HepG2 (cell line): ENCODE data around the gene KRTAP3-3. TPM values are rescaled to one million over a fixed set of nuclear protein-coding genes. Genes with fewer than 3 reads are reported as not detected.
A peak's percentile ranks its signal among the peaks of the same experiment; 100 is the strongest.

Experiments
- ATM ChIP-seq: fragments of 450-650 bp; IDR thresholded peaks from 2 replicates; pipeline ENCODE4 v1.7.1; 2017; ENCODE audit warnings: mild to moderate bottlenecking, borderline replicate concordance
- CC2D1A ChIP-seq: sonication (generic); formaldehyde crosslinking; IDR thresholded peaks from 2 replicates; pipeline ENCODE4 v1.8.1; 2023; ENCODE audit warnings: mild to moderate bottlenecking, missing genetic modification reagents
- GTF3A ChIP-seq: sonication (generic); formaldehyde crosslinking; conservative IDR thresholded peaks from 2 replicates; pipeline ENCODE4 v1.4.0; 2020; ENCODE audit warnings: mild to moderate bottlenecking, missing genetic modification reagents
- ISX ChIP-seq: sonication (generic); formaldehyde crosslinking; conservative IDR thresholded peaks from 2 replicates; pipeline ENCODE4 v1.5.0; 2020; ENCODE audit warnings: missing genetic modification reagents
- MAFK ChIP-seq, 2 experiments: IDR thresholded peaks in 1 of 2; conservative IDR thresholded peaks in 1 of 2; 2 replicates each; pipeline ENCODE4 v1.6.1; 2011; ENCODE audit warnings: improper control_type of control experiment in 2 of 2, low read length in 2 of 2
- NCOA2 ChIP-seq: sonication (generic); formaldehyde crosslinking; IDR thresholded peaks from 2 replicates; pipeline ENCODE4 v1.8.0; 2022; ENCODE audit warnings: inconsistent platforms
- RXRA ChIP-seq: sonication (generic); formaldehyde crosslinking; IDR thresholded peaks from 2 replicates; pipeline ENCODE4 v1.5.1; 2020; ENCODE audit warnings: missing genetic modification reagents
- SOX6 ChIP-seq, 2 experiments: fragments of 450-650 bp in 1 of 2; sonication (generic) in 1 of 2; formaldehyde crosslinking in 1 of 2; IDR thresholded peaks; 2 replicates each; pipeline versions ENCODE4 v1.4.0 to v1.6.1; 2017 to 2020; ENCODE audit warnings: antibody characterized with exemption in 1 of 2, mild to moderate bottlenecking in 1 of 2, missing genetic modification reagents in 1 of 2
- STAT5B ChIP-seq: sonication (generic); formaldehyde crosslinking; IDR thresholded peaks from 2 replicates; pipeline ENCODE4 v1.4.0; 2020; ENCODE audit warnings: missing genetic modification reagents
- WIZ ChIP-seq: sonication (generic); formaldehyde crosslinking; IDR thresholded peaks from 2 replicates; pipeline ENCODE4 v1.5.1; 2020; ENCODE audit warnings: mild to moderate bottlenecking, missing genetic modification reagents
- ZNF143 ChIP-seq: sonication (generic); formaldehyde crosslinking; IDR thresholded peaks from 2 replicates; pipeline ENCODE4 v1.4.0; 2020; ENCODE audit warnings: missing genetic modification reagents
- ZNF337 ChIP-seq: sonication (generic); formaldehyde crosslinking; IDR thresholded peaks from 2 replicates; pipeline ENCODE4 v1.5.1; 2020; ENCODE audit warnings: missing genetic modification reagents, low read depth, mild to moderate bottlenecking, borderline replicate concordance
- ZNF737 ChIP-seq: sonication (generic); formaldehyde crosslinking; IDR thresholded peaks from 2 replicates; pipeline ENCODE4 v1.5.0; 2020; ENCODE audit warnings: missing genetic modification reagents, mild to moderate bottlenecking, borderline replicate concordance
- polyA plus RNA-seq, 8 experiments: library from polyadenylated mRNA; depleted of rRNA in 3 of 8; stranded (reverse) in 7 of 8; unstranded in 1 of 8; fragments of >200 nt; fragmentation: Illumina TruSeq in 4 of 8; extraction: Trizol in 4 of 8; gene quantifications; 2 replicates each; pipeline versions ENCODE4 v1.2.1 to v1.2.3, GENCODE V29; 2011 to 2016; ENCODE audit warnings: low read depth in 4 of 8, missing spikeins in 1 of 8, mixed read lengths in 1 of 8; ENCODE audit not compliant: insufficient read depth in 1 of 8
- total RNA-seq, 5 experiments: library from RNA; depleted of rRNA; stranded (reverse); fragments of >200 nt; fragmentation: Illumina TruSeq; extraction: Trizol; gene quantifications; 2 replicates each; pipeline ENCODE4 v1.2.3, GENCODE V29; 2016; ENCODE audit warnings: low read depth in 1 of 5
- TF ChIP-seq, protein P1 (sequence below): sonication (generic); formaldehyde crosslinking; IDR thresholded peaks from 2 replicates; pipeline ENCODE4 v1.4.0; 2020; ENCODE audit warnings: missing genetic modification reagents
- TF ChIP-seq, protein P2 (sequence below): sonication (generic); formaldehyde crosslinking; IDR thresholded peaks from one replicate; pipeline ENCODE4 v1.5.1; 2020; ENCODE audit warnings: mild to moderate bottlenecking, missing genetic modification reagents; ENCODE audit errors: not compliant biosample characterization
- TF ChIP-seq, protein P3 (sequence below): IDR thresholded peaks from 2 replicates; pipeline ENCODE4 v1.6.1; 2016; ENCODE audit warnings: mild to moderate bottlenecking

The KRTAP3-3 gene
- total and polyA plus RNA-seq, 2 of the 13 experiments (the other 11 are each of a cell fraction or from before 2014, with no cell fraction given), result not detected

DNA sequence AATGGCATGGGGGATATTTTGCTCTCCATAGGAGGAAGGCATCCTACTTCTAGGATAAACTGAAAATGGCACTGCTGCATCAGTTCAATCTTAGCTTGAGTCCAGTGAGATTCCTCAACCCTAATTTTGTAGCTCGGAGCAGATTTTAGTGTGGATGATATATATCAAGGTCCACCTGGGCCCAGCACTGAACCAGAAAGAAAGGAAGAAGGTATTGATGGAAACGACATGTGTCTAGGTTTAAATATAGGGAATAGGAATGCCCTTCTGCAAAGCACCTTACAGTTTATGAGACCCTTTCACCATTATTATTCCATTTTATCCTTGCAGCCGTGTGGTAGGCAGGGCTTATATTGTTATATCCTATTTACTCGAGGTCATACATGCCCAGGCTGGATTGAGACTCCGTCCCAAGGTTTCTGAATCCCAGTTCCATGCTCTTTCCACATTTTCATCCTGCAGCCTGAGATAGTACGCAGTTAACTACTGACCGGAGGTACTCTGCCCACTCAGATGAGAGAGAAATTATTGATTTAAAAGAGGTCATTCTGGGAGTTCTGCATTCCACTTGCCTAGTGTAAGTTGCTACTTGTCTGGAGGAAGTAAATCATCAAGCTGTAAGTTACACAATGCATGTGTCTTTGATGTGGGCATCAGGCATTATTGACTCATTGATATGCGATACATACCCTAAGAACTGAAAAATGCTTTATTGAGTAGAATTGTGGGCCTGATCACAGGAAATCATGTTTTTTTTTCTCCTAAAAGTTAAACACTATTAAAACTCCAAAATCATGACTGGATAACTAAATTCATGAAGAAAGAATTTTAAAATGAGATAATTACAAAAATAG, 37.3 kb downstream of the KRTAP3-3 start (continued):
- TF ChIP-seq, protein P1, sequence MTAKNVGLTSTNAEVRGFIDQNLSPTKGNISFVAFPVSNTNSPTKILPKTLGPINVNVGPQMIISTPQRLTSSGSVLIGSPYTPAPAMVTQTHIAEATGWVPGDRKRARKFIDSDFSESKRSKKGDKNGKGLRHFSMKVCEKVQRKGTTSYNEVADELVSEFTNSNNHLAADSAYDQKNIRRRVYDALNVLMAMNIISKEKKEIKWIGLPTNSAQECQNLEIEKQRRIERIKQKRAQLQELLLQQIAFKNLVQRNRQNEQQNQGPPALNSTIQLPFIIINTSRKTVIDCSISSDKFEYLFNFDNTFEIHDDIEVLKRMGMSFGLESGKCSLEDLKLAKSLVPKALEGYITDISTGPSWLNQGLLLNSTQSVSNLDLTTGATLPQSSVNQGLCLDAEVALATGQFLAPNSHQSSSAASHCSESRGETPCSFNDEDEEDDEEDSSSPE (CRISPR knock-in tag), result peak; percentile 52; the same call in 1 of the 2 replicates
- TF ChIP-seq NCOA2 (CRISPR knock-in tag) (peak; percentile 100), GTF3A (0 out of 2 replicates have a peak, but pooled peaks have one; percentile 36), ATM (peak; percentile 98), ISX (no peak), STAT5B (CRISPR knock-in tag) (peak; percentile 98), SOX6 (IDR thresholded peaks at IDR 0.05) (no peak), SOX6 (CRISPR knock-in tag; IDR thresholded peaks at IDR 0.05) (peak; percentile 98), ZNF143 (peak; percentile 82), CC2D1A (no peak), ZNF737 (no peak), RXRA (CRISPR knock-in tag) (peak; percentile 98; the same call in 1 of the 2 replicates), MAFK (conservative IDR thresholded peaks at IDR 0.05 in 1 of 2, IDR thresholded peaks at IDR 0.05 in 1 of 2; ENCODE audit: low read length in 2 of 2) (peak in 1 of 2 experiments; percentile 7; a peak in 1 of 4 replicates), WIZ (0 out of 2 replicates have a peak, but pooled peaks have one; percentile 91), ZNF337 (CRISPR knock-in tag) (no peak)
- TF ChIP-seq, protein P2, sequence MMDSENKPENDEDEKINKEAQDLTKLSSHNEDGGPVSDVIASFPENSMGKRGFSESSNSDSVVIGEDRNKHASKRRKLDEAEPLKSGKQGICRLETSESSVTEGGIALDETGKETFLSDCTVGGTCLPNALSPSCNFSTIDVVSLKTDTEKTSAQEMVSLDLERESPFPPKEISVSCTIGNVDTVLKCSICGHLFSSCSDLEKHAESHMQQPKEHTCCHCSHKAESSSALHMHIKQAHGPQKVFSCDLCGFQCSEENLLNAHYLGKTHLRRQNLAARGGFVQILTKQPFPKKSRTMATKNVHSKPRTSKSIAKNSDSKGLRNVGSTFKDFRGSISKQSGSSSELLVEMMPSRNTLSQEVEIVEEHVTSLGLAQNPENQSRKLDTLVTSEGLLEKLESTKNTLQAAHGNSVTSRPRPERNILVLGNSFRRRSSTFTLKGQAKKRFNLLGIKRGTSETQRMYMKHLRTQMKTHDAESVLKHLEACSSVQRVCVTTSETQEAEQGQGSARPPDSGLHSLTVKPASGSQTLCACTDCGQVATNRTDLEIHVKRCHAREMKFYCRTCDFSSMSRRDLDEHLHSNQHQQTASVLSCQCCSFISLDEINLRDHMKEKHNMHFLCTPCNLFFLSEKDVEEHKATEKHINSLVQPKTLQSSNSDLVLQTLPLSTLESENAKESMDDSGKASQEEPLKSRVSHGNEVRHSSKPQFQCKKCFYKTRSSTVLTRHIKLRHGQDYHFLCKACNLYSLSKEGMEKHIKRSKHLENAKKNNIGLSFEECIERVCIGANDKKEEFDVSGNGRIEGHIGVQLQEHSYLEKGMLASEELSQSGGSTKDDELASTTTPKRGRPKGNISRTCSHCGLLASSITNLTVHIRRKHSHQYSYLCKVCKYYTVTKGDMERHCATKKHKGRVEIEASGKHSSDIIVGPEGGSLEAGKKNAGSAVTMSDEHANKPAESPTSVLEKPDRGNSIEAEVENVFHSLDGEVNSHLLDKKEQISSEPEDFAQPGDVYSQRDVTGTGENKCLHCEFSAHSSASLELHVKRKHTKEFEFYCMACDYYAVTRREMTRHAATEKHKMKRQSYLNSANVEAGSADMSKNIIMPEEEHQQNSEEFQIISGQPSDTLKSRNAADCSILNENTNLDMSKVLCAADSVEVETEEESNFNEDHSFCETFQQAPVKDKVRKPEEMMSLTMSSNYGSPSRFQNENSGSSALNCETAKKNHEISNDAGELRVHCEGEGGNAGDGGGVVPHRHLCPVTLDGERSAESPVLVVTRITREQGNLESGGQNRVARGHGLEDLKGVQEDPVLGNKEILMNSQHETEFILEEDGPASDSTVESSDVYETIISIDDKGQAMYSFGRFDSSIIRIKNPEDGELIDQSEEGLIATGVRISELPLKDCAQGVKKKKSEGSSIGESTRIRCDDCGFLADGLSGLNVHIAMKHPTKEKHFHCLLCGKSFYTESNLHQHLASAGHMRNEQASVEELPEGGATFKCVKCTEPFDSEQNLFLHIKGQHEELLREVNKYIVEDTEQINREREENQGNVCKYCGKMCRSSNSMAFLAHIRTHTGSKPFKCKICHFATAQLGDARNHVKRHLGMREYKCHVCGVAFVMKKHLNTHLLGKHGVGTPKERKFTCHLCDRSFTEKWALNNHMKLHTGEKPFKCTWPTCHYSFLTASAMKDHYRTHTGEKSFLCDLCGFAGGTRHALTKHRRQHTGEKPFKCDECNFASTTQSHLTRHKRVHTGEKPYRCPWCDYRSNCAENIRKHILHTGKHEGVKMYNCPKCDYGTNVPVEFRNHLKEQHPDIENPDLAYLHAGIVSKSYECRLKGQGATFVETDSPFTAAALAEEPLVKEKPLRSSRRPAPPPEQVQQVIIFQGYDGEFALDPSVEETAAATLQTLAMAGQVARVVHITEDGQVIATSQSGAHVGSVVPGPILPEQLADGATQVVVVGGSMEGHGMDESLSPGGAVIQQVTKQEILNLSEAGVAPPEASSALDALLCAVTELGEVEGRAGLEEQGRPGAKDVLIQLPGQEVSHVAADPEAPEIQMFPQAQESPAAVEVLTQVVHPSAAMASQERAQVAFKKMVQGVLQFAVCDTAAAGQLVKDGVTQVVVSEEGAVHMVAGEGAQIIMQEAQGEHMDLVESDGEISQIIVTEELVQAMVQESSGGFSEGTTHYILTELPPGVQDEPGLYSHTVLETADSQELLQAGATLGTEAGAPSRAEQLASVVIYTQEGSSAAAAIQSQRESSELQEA, result no peak
- TF ChIP-seq, protein P3, sequence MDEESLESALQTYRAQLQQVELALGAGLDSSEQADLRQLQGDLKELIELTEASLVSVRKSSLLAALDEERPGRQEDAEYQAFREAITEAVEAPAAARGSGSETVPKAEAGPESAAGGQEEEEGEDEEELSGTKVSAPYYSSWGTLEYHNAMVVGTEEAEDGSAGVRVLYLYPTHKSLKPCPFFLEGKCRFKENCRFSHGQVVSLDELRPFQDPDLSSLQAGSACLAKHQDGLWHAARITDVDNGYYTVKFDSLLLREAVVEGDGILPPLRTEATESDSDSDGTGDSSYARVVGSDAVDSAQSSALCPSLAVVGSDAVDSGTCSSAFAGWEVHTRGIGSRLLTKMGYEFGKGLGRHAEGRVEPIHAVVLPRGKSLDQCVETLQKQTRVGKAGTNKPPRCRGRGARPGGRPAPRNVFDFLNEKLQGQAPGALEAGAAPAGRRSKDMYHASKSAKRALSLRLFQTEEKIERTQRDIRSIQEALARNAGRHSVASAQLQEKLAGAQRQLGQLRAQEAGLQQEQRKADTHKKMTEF (CRISPR knock-in tag), result peak; percentile 99
